Nephron (organoid): Measurements from ENCODE around the gene ERCC6L2.

Experiments used
- H3K27ac Mint-ChIP-seq, 3 experiments: 2 replicates each; pipeline ENCODE4 v1.8.0; 2020; ENCODE audit warnings: mixed read lengths in 3 of 3, mild to moderate bottlenecking in 2 of 3, moderate library complexity in 1 of 3
- H3K27me3 Mint-ChIP-seq: 2 replicates; pipeline ENCODE4 v1.8.0; 2021; ENCODE audit warnings: low read depth, mild to moderate bottlenecking, moderate library complexity, mixed read lengths
- H3K36me3 Mint-ChIP-seq: 2 replicates; pipeline ENCODE4 v1.8.0; 2020; ENCODE audit warnings: low read depth, mixed read lengths
- H3K4me1 Mint-ChIP-seq: 2 replicates; pipeline ENCODE4 v1.8.0; 2020; ENCODE audit warnings: mixed read lengths
- H3K4me3 Mint-ChIP-seq, 3 experiments: 2 replicates each; pipeline ENCODE4 v1.8.0; 2020; ENCODE audit warnings: mild to moderate bottlenecking in 3 of 3, mixed read lengths in 3 of 3, moderate library complexity in 2 of 3
- H3K9me3 Mint-ChIP-seq: 2 replicates; pipeline ENCODE4 v1.8.0; 2020; ENCODE audit warnings: mixed read lengths
- CTCF ChIP-seq, 3 experiments: fragments of 200-600 bp; sonication (generic); IDR thresholded peaks; one replicate each; pipeline ENCODE4 v1.5.0; 2021; ENCODE audit warnings: antibody characterized with exemption in 3 of 3; ENCODE audit not compliant: unreplicated experiment in 3 of 3

Gene ERCC6L2

GRCh38 chr9:95962936-95963335 is 87.4 kb downstream of the ERCC6L2 start:
- Mint-ChIP-seq H3K27me3 (no peaks in the 10 kb centered on the region), H3K4me1 (no peaks in the 10 kb centered on the region), H3K4me3 (no peak overlapping the region), H3K9me3 (peaks cover 7% of the 10 kb centered on the region), H3K36me3 (peaks cover 57% of the 10 kb centered on the region), H3K27ac (peak overlapping the region in 1 of 3 experiments; percentile 27)
- no peak for TF ChIP-seq CTCF (IDR thresholded peaks at IDR 0.05; ENCODE audit: unreplicated experiment in 3 of 3)

- no peak overlapping the region for H3K4me3 Mint-ChIP-seq
- TF ChIP-seq CTCF (IDR thresholded peaks at IDR 0.05; ENCODE audit: unreplicated experiment in 3 of 3), result no peak
- no peak overlapping the region for H3K27ac Mint-ChIP-seq
- peaks cover 52% of the 10 kb centered on the region for H3K36me3 Mint-ChIP-seq
- no peaks in the 10 kb centered on the region for H3K27me3 Mint-ChIP-seq
- H3K4me1 Mint-ChIP-seq, result no peaks in the 10 kb centered on the region
- H3K9me3 Mint-ChIP-seq, result peaks cover 7% of the 10 kb centered on the region
These were observed 88.2 kb downstream of the ERCC6L2 start for GRCh38 chr9:95963659-95964058.

GRCh38 chr9:95966306-95966705 is 90.8 kb downstream of the ERCC6L2 start:
- H3K9me3 Mint-ChIP-seq, result no peaks in the 10 kb centered on the region
- H3K36me3 Mint-ChIP-seq, result peaks cover 35% of the 10 kb centered on the region
- no peak overlapping the region for H3K27ac Mint-ChIP-seq
- no peak for TF ChIP-seq CTCF (IDR thresholded peaks at IDR 0.05; ENCODE audit: unreplicated experiment in 3 of 3)
- no peak overlapping the region for H3K4me3 Mint-ChIP-seq
- H3K27me3 Mint-ChIP-seq, result no peaks in the 10 kb centered on the region
- H3K4me1 Mint-ChIP-seq, result no peaks in the 10 kb centered on the region

- H3K27ac Mint-ChIP-seq, result no peak overlapping the region
- no peaks in the 10 kb centered on the region for H3K9me3 Mint-ChIP-seq
- H3K36me3 Mint-ChIP-seq, result peaks cover 51% of the 10 kb centered on the region
- H3K4me1 Mint-ChIP-seq, result no peaks in the 10 kb centered on the region
- TF ChIP-seq CTCF (IDR thresholded peaks at IDR 0.05; ENCODE audit: unreplicated experiment in 3 of 3), result no peak
- H3K4me3 Mint-ChIP-seq, result no peak overlapping the region
- H3K27me3 Mint-ChIP-seq, result no peaks in the 10 kb centered on the region
These were observed 94.8 kb downstream of the ERCC6L2 start for GRCh38 chr9:95970317-95970716.

- Mint-ChIP-seq H3K27ac (no peak overlapping the region), H3K4me3 (no peak overlapping the region), H3K27me3 (no peaks in the 10 kb centered on the region), H3K9me3 (no peaks in the 10 kb centered on the region), H3K4me1 (no peaks in the 10 kb centered on the region), H3K36me3 (peaks cover 61% of the 10 kb centered on the region)
- no peak for TF ChIP-seq CTCF (IDR thresholded peaks at IDR 0.05; ENCODE audit: unreplicated experiment in 3 of 3)
These were observed 96.3 kb downstream of the ERCC6L2 start for GRCh38 chr9:95971815-95972214.

- peaks cover 59% of the 10 kb centered on the region for H3K36me3 Mint-ChIP-seq
- no peak for TF ChIP-seq CTCF (IDR thresholded peaks at IDR 0.05; ENCODE audit: unreplicated experiment in 3 of 3)
- no peaks in the 10 kb centered on the region for H3K9me3 Mint-ChIP-seq
- peaks cover 8% of the 10 kb centered on the region for H3K4me1 Mint-ChIP-seq
- H3K27ac Mint-ChIP-seq, result no peak overlapping the region
- H3K4me3 Mint-ChIP-seq, result no peak overlapping the region
- H3K27me3 Mint-ChIP-seq, result no peaks in the 10 kb centered on the region
These were observed 98.9 kb downstream of the ERCC6L2 start for GRCh38 chr9:95974389-95974788.
